Stimulated activated naive CD4-positive, alpha-beta T cell treated with Interleukin-2 at 50 U/mL for 16 hours (primary cell): ENCODE results near the gene RFTN1.

Experiments used
- DNase-seq: peaks from one replicate; lab custom pipeline; 2025; lab: John Stamatoyannopoulos, UW

Gene RFTN1

GRCh38 chr3:16357186-16358121, 156.0 kb downstream of the RFTN1 start:
- no peak for DNase-seq

- DNase-seq, result no peak
Observed at GRCh38 chr3:16355828-16356227, 157.7 kb downstream of the RFTN1 start.

GRCh38 chr3:16354291-16354690, 159.2 kb downstream of the RFTN1 start:
- no peak for DNase-seq

- DNase-seq, result no peak
Observed at GRCh38 chr3:16352428-16352827, 161.1 kb downstream of the RFTN1 start.

- DNase-seq, result no peak
Observed at GRCh38 chr3:16350597-16351318, 162.7 kb downstream of the RFTN1 start.

GRCh38 chr3:16349986-16350596, 163.4 kb downstream of the RFTN1 start:
- no peak for DNase-seq

GRCh38 chr3:16347548-16347947, 166.0 kb downstream of the RFTN1 start:
- no peak for DNase-seq

GRCh38 chr3:16346413-16347081, 167.0 kb downstream of the RFTN1 start:
- no peak for DNase-seq

- no peak for DNase-seq
Observed at GRCh38 chr3:16343101-16343500, 170.4 kb downstream of the RFTN1 start.

GRCh38 chr3:16338999-16339398, 174.5 kb downstream of the RFTN1 start:
- no peak for DNase-seq

- DNase-seq, result peak; percentile 11
Observed at GRCh38 chr3:16337856-16338540, 175.5 kb downstream of the RFTN1 start.

- DNase-seq, result no peak
Observed at GRCh38 chr3:16336825-16337224, 176.7 kb downstream of the RFTN1 start.

GRCh38 chr3:16335772-16336645, 177.5 kb downstream of the RFTN1 start:
- DNase-seq, result no peak

- DNase-seq, result no peak
Observed at GRCh38 chr3:16335333-16335732, 178.2 kb downstream of the RFTN1 start.

- DNase-seq, result no peak
Observed at GRCh38 chr3:16334909-16335308, 178.6 kb downstream of the RFTN1 start.

GRCh38 chr3:16332904-16333426, 180.5 kb downstream of the RFTN1 start:
- no peak for DNase-seq

GRCh38 chr3:16331319-16331883, 182.1 kb downstream of the RFTN1 start:
- DNase-seq, result no peak

GRCh38 chr3:16330351-16330750, 183.1 kb downstream of the RFTN1 start:
- DNase-seq, result no peak

GRCh38 chr3:16329826-16330129, 183.7 kb downstream of the RFTN1 start:
- DNase-seq, result no peak
